Measurements from ENCODE around the gene ATP6V0A4. TPM values are rescaled to one million over a fixed set of nuclear protein-coding genes. Genes with fewer than 3 reads are reported as not detected.

The ATP6V0A4 gene
- total RNA-seq, 1 experiment from 2014 or later = 1.0 TPM

GRCh38 chr7:138843632-138844580 is 45.9 kb upstream of the ATP6V0A4 start:
- Histone ChIP-seq H3K36me3 (ENCODE audit: low read depth, low read length) (peaks cover 8% of the 10 kb centered on the region; the same call in 1 of the 2 replicates), H2AFZ (ENCODE audit: low read length) (no peak overlapping the region), H3K9me2 (replicated peaks; ENCODE audit: low read length) (no peaks in the 10 kb centered on the region), H3K4me2 (ENCODE audit: low read length) (no peak overlapping the region), H3K9me3 (ENCODE audit: low read length) (no peaks in the 10 kb centered on the region), H3K79me2 (ENCODE audit: low read length) (no peaks in the 10 kb centered on the region), H3K9ac (ENCODE audit: low read length) (no peak overlapping the region), H3K27me3 (ENCODE audit: low read length) (no peaks in the 10 kb centered on the region), H3F3A (ENCODE audit: low read length, unreplicated experiment) (no peaks in the 10 kb centered on the region), H3K27ac (ENCODE audit: low read length) (no peak overlapping the region), H3K4me1 (ENCODE audit: insufficient read depth, low read length) (no peaks in the 10 kb centered on the region), H3K4me3 (ENCODE audit: low read length) (no peak overlapping the region), H4K20me1 (ENCODE audit: low read length) (no peaks in the 10 kb centered on the region)
- ATAC-seq (no peak), DNase-seq (no peak)
- BruUV-seq (replicated peaks) = no TSS peak
- intact Hi-C loops (cut with micrococcal nuclease) = no loop called here
- TF ChIP-seq EZH2phosphoT487 (IDR thresholded peaks at IDR 0.05; ENCODE audit: borderline replicate concordance, low read length) (no peak), EZH2 (IDR thresholded peaks at IDR 0.05; ENCODE audit: low read length, unreplicated experiment) (no peak), CTCF (conservative IDR thresholded peaks at IDR 0.05; ENCODE audit: low read depth, low read length) (no peak)
- ChIA-PET CTCF (no interaction called here), POLR2A (ENCODE audit: unreplicated experiment) (no interaction called here)

- ATAC-seq = peak; percentile 48
- no TSS peak for BruUV-seq (replicated peaks)
- Histone ChIP-seq H3F3A (ENCODE audit: low read length, unreplicated experiment) (no peaks in the 10 kb centered on the region), H3K4me3 (ENCODE audit: low read length) (no peak overlapping the region), H3K27ac (ENCODE audit: low read length) (no peak overlapping the region), H3K4me1 (ENCODE audit: insufficient read depth, low read length) (no peaks in the 10 kb centered on the region), H3K4me2 (ENCODE audit: low read length) (no peak overlapping the region), H3K27me3 (ENCODE audit: low read length) (no peaks in the 10 kb centered on the region), H3K9ac (ENCODE audit: low read length) (no peak overlapping the region), H3K79me2 (ENCODE audit: low read length) (no peaks in the 10 kb centered on the region), H2AFZ (ENCODE audit: low read length) (no peak overlapping the region), H3K9me2 (replicated peaks; ENCODE audit: low read length) (no peaks in the 10 kb centered on the region), H3K36me3 (ENCODE audit: low read depth, low read length) (peaks cover 11% of the 10 kb centered on the region; the same call in 1 of the 2 replicates), H4K20me1 (ENCODE audit: low read length) (no peaks in the 10 kb centered on the region), H3K9me3 (ENCODE audit: low read length) (no peaks in the 10 kb centered on the region)
- POLR2A ChIA-PET (ENCODE audit: unreplicated experiment) = no interaction called here
- intact Hi-C loops (cut with micrococcal nuclease) = no loop called here
- no peak for TF ChIP-seq EZH2 (IDR thresholded peaks at IDR 0.05; ENCODE audit: low read length, unreplicated experiment)
- TF ChIP-seq CTCF (conservative IDR thresholded peaks at IDR 0.05; ENCODE audit: low read depth, low read length) = no peak
- no peak for TF ChIP-seq EZH2phosphoT487 (IDR thresholded peaks at IDR 0.05; ENCODE audit: borderline replicate concordance, low read length)
- DNase-seq = peak; percentile 37
- CTCF ChIA-PET = no interaction called here
These were observed 44.1 kb upstream of the ATP6V0A4 start for GRCh38 chr7:138842111-138842510.

GRCh38 chr7:138838166-138838565 is 40.2 kb upstream of the ATP6V0A4 start:
- Histone ChIP-seq H3K79me2 (ENCODE audit: low read length) (no peaks in the 10 kb centered on the region), H3K27ac (ENCODE audit: low read length) (no peak overlapping the region), H3K9me3 (ENCODE audit: low read length) (no peaks in the 10 kb centered on the region), H3K4me1 (ENCODE audit: insufficient read depth, low read length) (no peaks in the 10 kb centered on the region), H3K9ac (ENCODE audit: low read length) (no peak overlapping the region), H4K20me1 (ENCODE audit: low read length) (no peaks in the 10 kb centered on the region), H3F3A (ENCODE audit: low read length, unreplicated experiment) (no peaks in the 10 kb centered on the region), H3K4me3 (ENCODE audit: low read length) (no peak overlapping the region), H2AFZ (ENCODE audit: low read length) (no peak overlapping the region), H3K4me2 (ENCODE audit: low read length) (no peak overlapping the region), H3K36me3 (ENCODE audit: low read depth, low read length) (peaks cover 24% of the 10 kb centered on the region), H3K9me2 (replicated peaks; ENCODE audit: low read length) (no peaks in the 10 kb centered on the region), H3K27me3 (ENCODE audit: low read length) (no peaks in the 10 kb centered on the region)
- CTCF ChIA-PET = no interaction called here
- no peak for ATAC-seq
- no peak for TF ChIP-seq EZH2 (IDR thresholded peaks at IDR 0.05; ENCODE audit: low read length, unreplicated experiment)
- no peak for TF ChIP-seq EZH2phosphoT487 (IDR thresholded peaks at IDR 0.05; ENCODE audit: borderline replicate concordance, low read length)
- no peak for TF ChIP-seq CTCF (conservative IDR thresholded peaks at IDR 0.05; ENCODE audit: low read depth, low read length)
- DNase-seq = no peak
- intact Hi-C loops (cut with micrococcal nuclease) = no loop called here
- POLR2A ChIA-PET (ENCODE audit: unreplicated experiment) = no interaction called here
- no TSS peak for BruUV-seq (replicated peaks)

All from PC-3 (cell line).